HG02642 (cell line): ENCODE measurements around the gene DIP2B.

Source experiments
- ATAC-seq: cut with Tn5 transposase; IDR thresholded peaks from one replicate; pipeline ENCODE4 v1.9.1; 2021; ENCODE audit warnings: mild to moderate bottlenecking; ENCODE audit not compliant: unreplicated experiment, poor library complexity

Gene DIP2B

GRCh38 chr12:50786498-50787231 lies 281.9 kb downstream of the DIP2B start:
- ATAC-seq = no peak

GRCh38 chr12:50787618-50788017 lies 282.8 kb downstream of the DIP2B start:
- no peak for ATAC-seq

- ATAC-seq = no peak
These were observed 283.8 kb downstream of the DIP2B start for GRCh38 chr12:50788561-50788960.

GRCh38 chr12:50790081-50790480 lies 285.3 kb downstream of the DIP2B start:
- no peak for ATAC-seq
